ENCODE data around the gene DYNLT4.
A peak's percentile ranks its signal among the peaks of the same experiment; 100 is the strongest.
"Not testable (repeated sequence)": the region's sequence is repeated elsewhere in the genome, so short reads cannot be mapped to it uniquely, and the experiment has no call there.

The DYNLT4 gene

GRCh38 chr1:44810101-44810761 lies 3.1 kb upstream of the DYNLT4 start:
- no peak for DNase-seq (ENCODE audit: low read depth in 1 of 2, low spot score in 1 of 2)

GRCh38 chr1:44808938-44809917 lies 2.1 kb upstream of the DYNLT4 start:
- peak; percentile 67 to 81 for DNase-seq (ENCODE audit: low read depth in 1 of 2, low spot score in 1 of 2)

- DNase-seq (ENCODE audit: low read depth in 1 of 2, low spot score in 1 of 2), result peak in 1 of 2 donors; percentile 71
These were observed 1.1 kb upstream of the DYNLT4 start, which contains the start of gene BTBD19 for GRCh38 chr1:44808063-44808937. TSS of gene BTBD19 (plus strand) at chr1:44808523. CDS start at chr1:44808821, 298 bp downstream.

- peak; percentile 67 to 83 for DNase-seq (ENCODE audit: low read depth in 1 of 2, low spot score in 1 of 2)
These were observed 362 bp upstream of the DYNLT4 start for GRCh38 chr1:44807364-44808062.

GRCh38 chr1:44806025-44806703 lies 987 bp downstream of the DYNLT4 start:
- DNase-seq (ENCODE audit: low read depth in 1 of 2, low spot score in 1 of 2), result no peak

GRCh38 chr1:44805311-44806024 lies 1.7 kb downstream of the DYNLT4 start:
- DNase-seq (ENCODE audit: low read depth in 1 of 2, low spot score in 1 of 2), result no peak

- DNase-seq (ENCODE audit: low read depth in 1 of 2, low spot score in 1 of 2), result no peak
These were observed 3.6 kb downstream of the DYNLT4 start for GRCh38 chr1:44803312-44804095.

- no peak for DNase-seq (ENCODE audit: low read depth in 1 of 2, low spot score in 1 of 2)
These were observed 4.2 kb downstream of the DYNLT4 start for GRCh38 chr1:44803062-44803311.

GRCh38 chr1:44802306-44803061 lies 4.7 kb downstream of the DYNLT4 start:
- no peak for DNase-seq (ENCODE audit: low read depth in 1 of 2, low spot score in 1 of 2)

- peak in 1 of 2 donors; percentile 37 for DNase-seq (ENCODE audit: low read depth in 1 of 2, low spot score in 1 of 2)
These were observed 5.5 kb downstream of the DYNLT4 start for GRCh38 chr1:44801491-44802305.

GRCh38 chr1:44799770-44800584 lies 7.2 kb downstream of the DYNLT4 start, which contains the start of gene PLK3:
TSS of gene PLK3 (plus strand) at chr1:44800377. CDS start at chr1:44800464, 87 bp downstream.
- peak; percentile 95 to 97 for DNase-seq (ENCODE audit: low read depth in 1 of 2, low spot score in 1 of 2)

GRCh38 chr1:44798481-44799365 lies 8.4 kb downstream of the DYNLT4 start:
- DNase-seq (ENCODE audit: low read depth in 1 of 2, low spot score in 1 of 2), result no peak

GRCh38 chr1:44797886-44798285 lies 9.3 kb downstream of the DYNLT4 start:
- not testable (repeated sequence) for DNase-seq (ENCODE audit: low read depth in 1 of 2, low spot score in 1 of 2)

- no peak for DNase-seq (ENCODE audit: low read depth in 1 of 2, low spot score in 1 of 2)
These were observed 14.2 kb downstream of the DYNLT4 start for GRCh38 chr1:44792736-44793502.

All from stimulated activated CD4-positive, alpha-beta T cell treated with anti-CD3 and anti-CD28 coated beads, Interleukin-15, amount 100 ng/mL, for 1 hour (primary cell).